HG03378 (cell line): ENCODE results near the gene AP2B1.
"Not testable (repeated sequence)": the region's sequence is repeated elsewhere in the genome, so short reads cannot be mapped to it uniquely, and the experiment has no call there.

Experiments
- ATAC-seq: cut with Tn5 transposase; IDR thresholded peaks from one replicate; pipeline ENCODE4 v1.9.1; 2021; ENCODE audit warnings: mild to moderate bottlenecking, moderate library complexity; ENCODE audit not compliant: unreplicated experiment

AP2B1 gene

DNA sequence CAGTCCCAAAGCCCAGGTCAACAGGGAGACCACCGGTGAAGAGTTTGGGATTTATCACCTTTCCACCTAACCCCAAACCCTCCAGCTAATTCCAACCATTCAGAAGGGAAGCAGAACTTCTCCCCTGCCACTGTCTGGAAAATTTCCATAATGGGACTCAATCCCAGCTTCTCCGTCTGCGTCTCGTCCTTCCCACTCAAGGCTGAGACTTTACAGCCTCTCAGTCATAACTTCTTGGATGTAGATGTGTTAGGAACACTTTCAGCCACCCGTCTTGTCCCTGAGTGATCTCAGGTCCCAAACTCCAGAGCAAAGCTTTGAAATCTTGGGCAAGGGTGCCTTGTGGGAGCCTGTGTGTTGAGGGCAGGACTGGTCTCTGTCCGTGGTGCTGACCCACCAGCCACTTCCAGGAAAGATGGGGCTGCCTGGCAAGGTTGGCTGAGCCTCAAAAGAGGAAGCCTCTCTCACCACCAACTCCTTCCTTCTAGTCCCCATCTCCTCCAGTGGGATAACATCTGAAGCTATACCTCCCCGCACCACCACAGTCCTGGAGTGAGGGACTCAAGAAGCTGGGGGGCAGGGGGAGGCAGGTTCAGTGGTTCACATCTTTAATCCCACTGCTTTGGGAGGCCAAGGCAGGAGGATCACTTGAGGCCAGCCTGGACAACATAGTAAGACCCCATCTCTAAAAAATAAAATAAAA, 156.7 kb downstream of the AP2B1 start:
- ATAC-seq, result no peak

- ATAC-seq, result no peak
Observed at GRCh38 chr17:35744830-35745229, 157.7 kb downstream of the AP2B1 start.

DNA sequence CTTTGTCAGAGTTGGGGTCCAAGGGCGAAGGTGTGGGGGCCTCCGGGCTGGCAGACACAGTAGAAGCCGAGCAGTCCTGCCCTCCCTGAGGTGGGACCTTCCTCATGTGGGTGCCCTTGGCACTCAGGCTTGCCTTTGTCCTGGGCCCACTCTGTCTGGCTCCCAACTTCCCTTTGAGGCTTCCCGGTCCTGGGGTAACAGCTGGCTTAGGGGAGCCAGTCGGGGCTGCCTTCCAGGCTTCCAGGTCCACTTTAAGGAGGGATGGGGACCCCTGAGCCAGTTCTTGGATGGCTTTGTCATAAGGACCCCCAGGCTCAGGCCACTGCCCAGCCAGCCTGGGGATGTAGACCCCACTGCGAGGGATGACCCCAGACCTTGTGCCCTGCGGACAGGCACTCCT, 158.1 kb downstream of the AP2B1 start:
- no peak for ATAC-seq

GRCh38 chr17:35745749-35746320, 158.7 kb downstream of the AP2B1 start:
- no peak for ATAC-seq

GRCh38 chr17:35747540-35748017, 160.5 kb downstream of the AP2B1 start:
- peak; percentile 54 for ATAC-seq

DNA sequence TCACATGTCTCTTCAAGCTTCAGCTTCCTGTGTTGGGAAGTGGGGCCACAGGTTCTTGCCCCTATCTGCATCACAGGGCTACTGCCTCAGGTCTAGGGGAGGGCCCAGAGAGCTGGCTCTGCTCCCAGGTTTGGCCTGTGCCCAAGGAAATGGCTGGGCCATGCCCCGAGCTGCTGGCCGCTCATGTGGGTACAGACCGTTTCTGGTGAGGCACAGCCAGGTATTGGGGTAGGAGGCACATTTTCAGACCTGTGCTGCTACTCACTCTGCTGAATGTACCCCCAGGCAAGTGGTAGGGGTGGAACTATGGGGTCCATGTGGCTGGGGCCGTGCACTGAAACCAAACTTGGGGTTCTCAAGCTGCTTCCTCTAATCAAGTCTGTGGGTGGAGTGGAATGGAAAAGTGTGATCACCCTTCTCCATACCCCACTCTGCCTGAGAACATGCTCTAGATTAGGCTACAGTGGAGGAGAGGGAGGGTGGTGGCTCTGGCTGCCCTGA, 161.3 kb downstream of the AP2B1 start:
- no peak for ATAC-seq

GRCh38 chr17:35748979-35749378, 161.9 kb downstream of the AP2B1 start:
- no peak for ATAC-seq

DNA sequence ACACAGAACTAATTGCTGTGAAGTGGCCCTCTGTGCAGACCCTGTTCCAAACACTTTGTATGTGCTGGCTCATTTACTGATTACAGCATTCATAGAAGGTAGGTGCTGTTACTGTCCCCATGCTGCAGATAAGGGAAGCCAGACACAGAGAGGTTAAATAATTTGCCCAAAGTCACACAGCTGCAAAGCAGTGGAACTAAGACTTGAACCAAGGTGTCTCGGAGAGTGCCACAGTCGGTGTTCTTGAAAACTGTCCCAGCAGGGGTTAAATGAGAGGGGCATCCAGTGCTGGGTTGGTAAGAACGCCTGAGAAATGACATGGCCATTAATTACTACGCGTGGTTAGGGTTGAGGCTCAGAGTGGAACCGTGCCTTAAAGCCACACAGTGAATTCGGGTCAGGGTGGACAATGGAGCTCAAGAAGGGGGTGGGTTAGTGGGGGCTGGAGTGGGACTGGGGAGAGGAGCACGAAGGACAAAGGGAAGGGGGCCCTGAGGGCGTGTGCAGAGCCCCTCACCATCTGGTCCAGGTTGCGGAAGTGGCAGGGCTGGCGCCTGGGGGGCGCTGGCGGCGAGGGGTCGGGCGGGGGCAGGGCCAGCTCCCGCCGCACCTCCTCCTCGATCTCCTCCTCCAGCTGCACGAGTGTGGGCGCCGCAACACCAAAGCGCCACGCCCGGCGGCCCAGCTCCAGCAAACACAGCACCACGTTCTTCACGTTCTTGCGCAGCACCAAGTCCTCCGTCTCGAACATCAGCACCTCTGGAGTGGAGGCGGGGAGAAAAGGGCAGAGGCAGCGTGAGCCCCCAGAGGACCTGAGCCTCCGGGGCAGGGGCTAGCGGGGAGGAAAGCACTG, 162.7 kb downstream of the AP2B1 start:
- ATAC-seq, result no peak

- no peak for ATAC-seq
Observed at GRCh38 chr17:35750526-35751395, 163.6 kb downstream of the AP2B1 start.

- not testable (repeated sequence) for ATAC-seq
Observed at GRCh38 chr17:35751541-35751940, 164.4 kb downstream of the AP2B1 start.

DNA sequence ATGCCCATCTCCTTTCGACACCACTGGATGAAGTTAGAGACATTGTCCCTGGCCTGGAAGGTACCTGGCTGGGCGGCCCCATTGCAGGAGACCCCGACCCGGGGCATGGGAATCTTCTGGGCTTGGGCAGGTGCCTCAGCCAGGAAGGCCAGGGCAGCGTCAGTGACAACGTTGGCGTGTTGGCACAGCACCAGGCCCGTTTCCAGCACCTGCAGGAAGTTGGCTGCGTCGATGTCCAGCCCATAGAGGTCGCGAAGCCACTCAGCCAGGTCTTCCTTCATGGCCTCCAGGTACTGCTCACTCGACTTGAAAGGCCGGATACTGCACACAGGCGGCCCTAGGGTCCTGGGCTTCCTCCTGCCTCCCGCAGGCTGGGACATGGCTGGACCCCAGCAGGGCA, 165.3 kb downstream of the AP2B1 start:
- ATAC-seq, result no peak

DNA sequence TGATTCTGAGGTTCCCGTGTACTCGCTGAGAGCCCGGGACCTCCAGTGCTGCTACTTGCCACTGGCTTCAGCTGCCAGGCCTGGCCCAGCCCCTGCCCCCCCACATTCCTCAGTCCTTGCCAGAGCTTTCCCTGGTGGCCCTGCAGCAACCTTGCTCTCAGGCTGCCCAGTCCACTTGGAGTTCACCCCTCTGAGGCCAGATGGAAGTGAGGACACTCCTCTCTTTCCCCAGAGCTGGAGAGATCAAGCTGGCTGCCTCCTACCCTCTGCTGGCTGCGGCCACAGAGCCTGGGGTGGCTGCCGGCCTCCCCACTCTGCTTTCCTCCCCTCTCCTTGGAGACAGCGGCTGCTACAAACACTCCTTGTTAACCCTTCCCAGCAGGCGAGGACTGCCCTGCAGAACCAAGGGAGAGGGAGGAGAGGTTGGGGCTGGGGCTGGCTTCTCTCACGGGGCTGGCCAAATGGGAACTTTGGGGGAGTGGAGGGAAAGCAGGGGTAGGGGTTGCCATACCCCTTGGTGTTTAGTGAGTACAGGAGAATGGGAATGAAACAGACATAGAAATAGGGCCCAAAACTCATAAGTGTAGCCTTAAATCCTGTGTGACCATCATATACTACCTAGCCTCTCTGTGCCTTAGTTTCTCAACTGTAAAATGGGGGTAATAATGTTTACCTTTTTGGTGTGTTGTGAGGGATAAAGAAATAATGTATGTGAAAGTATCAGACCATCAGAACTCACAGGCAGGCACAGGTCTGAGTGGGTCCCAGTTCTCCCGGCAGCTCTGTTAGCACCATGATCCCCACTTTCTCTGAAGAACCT, 166.0 kb downstream of the AP2B1 start, which contains the start of gene GAS2L2:
GAS2L2 (minus strand) TSS at position 295 of the 820 bp plus-strand sequence. CDS start 389 bp downstream, outside the sequence.
- ATAC-seq, result no peak

- no peak for ATAC-seq
Observed at GRCh38 chr17:35757243-35757642, 170.1 kb downstream of the AP2B1 start.

DNA sequence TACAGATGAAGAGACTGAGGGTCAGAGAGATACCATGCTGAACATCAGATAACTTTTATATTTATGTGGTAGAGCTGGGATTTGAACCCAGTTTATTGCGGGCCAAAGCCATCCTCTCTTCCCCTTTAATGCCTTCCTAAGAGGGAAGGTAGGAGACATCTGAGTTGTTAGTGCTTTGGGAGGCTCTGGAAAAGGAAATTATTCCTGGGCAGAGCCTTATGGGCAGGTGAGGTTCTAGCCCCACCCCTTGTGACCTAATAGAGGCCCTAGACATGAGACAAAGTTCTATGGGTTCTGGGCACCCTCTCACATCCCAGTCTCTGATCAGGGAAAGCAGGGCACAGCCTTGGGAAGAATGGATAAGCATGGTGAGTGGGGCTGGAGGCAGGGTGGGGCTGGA, 173.5 kb downstream of the AP2B1 start, which contains the start of gene C17orf50:
C17orf50 (plus strand) TSS at position 301 of the 400 bp plus-strand sequence; CDS start at position 356, 55 bp downstream.
- no peak for ATAC-seq

DNA sequence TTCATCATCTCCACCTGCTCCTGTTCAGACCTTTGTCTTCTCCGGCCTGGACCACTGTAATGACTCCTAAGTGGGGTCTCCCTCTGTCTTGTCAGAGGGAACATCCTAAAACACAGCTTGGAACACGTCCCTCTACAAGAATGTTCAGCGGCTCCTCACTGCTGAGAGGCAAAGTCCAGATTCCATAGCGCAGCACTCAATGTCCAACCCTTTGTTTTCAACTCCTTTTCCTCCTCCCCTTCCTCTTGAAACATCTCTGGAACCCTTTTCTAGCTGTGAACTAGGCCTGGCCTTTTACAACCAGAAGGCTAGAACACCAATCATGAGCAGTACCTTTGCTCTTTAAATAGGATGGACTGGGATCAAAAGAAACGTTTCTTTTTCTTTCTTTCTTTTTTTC, 174.5 kb downstream of the AP2B1 start:
- no peak for ATAC-seq

DNA sequence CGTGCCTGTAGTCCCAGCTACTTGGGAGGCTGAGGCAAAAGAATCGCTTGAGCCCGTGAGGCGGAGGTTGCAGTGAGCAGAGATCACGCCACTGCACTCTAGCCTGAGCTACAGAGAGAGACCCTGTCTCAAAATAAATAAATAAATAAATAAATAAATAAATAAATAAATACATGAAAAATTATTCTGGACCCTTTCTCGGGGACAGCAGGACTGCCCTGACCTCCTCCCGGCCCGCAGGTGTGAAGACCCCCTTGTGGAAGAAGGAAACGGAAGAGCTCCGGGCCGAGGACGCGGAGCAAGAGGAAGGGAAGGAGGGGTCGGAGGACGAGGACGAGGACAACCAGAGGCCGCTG, 176.6 kb downstream of the AP2B1 start:
- ATAC-seq, result no peak

GRCh38 chr17:35764123-35764991, 177.2 kb downstream of the AP2B1 start:
- no peak for ATAC-seq

GRCh38 chr17:35765086-35765710, 178.1 kb downstream of the AP2B1 start:
- ATAC-seq, result no peak
